Activated naive CD4-positive, alpha-beta T cell treated with anti-CD3 and anti-CD28 coated beads, Interleukin-2, amount 50 U/mL, for 16 hours (primary cell): ENCODE data around the gene DNM2.
A peak's percentile ranks its signal among the peaks of the same experiment; 100 is the strongest.
"Not testable (repeated sequence)": the region's sequence is repeated elsewhere in the genome, so short reads cannot be mapped to it uniquely, and the experiment has no call there.

Experiments
- DNase-seq: peaks from one replicate; pipeline ENCODE4 v3.0.0-alpha.2; 2020

Gene DNM2

GRCh38 chr19:10756371-10756770, 38.5 kb downstream of the DNM2 start:
- DNase-seq, result no peak

GRCh38 chr19:10756791-10757190, 38.9 kb downstream of the DNM2 start:
- DNase-seq, result no peak

GRCh38 chr19:10758050-10758449, 40.2 kb downstream of the DNM2 start:
- DNase-seq, result not testable (repeated sequence)

- DNase-seq, result no peak
These were observed 41.1 kb downstream of the DNM2 start for GRCh38 chr19:10758978-10759377.

GRCh38 chr19:10760273-10760944, 42.5 kb downstream of the DNM2 start:
- DNase-seq, result peak; percentile 45

GRCh38 chr19:10761443-10762250, 43.8 kb downstream of the DNM2 start:
- no peak for DNase-seq

GRCh38 chr19:10762656-10763055, 44.8 kb downstream of the DNM2 start:
- no peak for DNase-seq

GRCh38 chr19:10763411-10763810, 45.5 kb downstream of the DNM2 start:
- no peak for DNase-seq

- no peak for DNase-seq
These were observed 46.0 kb downstream of the DNM2 start for GRCh38 chr19:10763828-10764339.

- no peak for DNase-seq
These were observed 46.5 kb downstream of the DNM2 start for GRCh38 chr19:10764340-10764894.

- no peak for DNase-seq
These were observed 48.3 kb downstream of the DNM2 start for GRCh38 chr19:10766049-10766623.

GRCh38 chr19:10766671-10767201, 48.9 kb downstream of the DNM2 start:
- no peak for DNase-seq

- DNase-seq, result no peak
These were observed 49.8 kb downstream of the DNM2 start for GRCh38 chr19:10767726-10768125.

GRCh38 chr19:10768369-10768768, 50.5 kb downstream of the DNM2 start:
- DNase-seq, result no peak

GRCh38 chr19:10768936-10769335, 51.1 kb downstream of the DNM2 start:
- no peak for DNase-seq

GRCh38 chr19:10769533-10770491, 51.9 kb downstream of the DNM2 start:
- DNase-seq, result no peak

- DNase-seq, result no peak
These were observed 56.1 kb downstream of the DNM2 start for GRCh38 chr19:10773969-10774368.

- no peak for DNase-seq
These were observed 57.0 kb downstream of the DNM2 start for GRCh38 chr19:10774893-10775292.

GRCh38 chr19:10776900-10777650, 59.2 kb downstream of the DNM2 start:
- no peak for DNase-seq

- DNase-seq, result no peak
These were observed 62.5 kb downstream of the DNM2 start for GRCh38 chr19:10780368-10780767.

- no peak for DNase-seq
These were observed 64.9 kb downstream of the DNM2 start for GRCh38 chr19:10782795-10783194.
